K562 treated with DMSO at 1 percent for 48 hours (cell line): ENCODE results near the gene TTC38. TPM values are rescaled to one million over a fixed set of nuclear protein-coding genes. Genes with fewer than 3 reads are reported as not detected.

ENCODE experiments used
- total RNA-seq: library from RNA; unstranded; fragments of 300-600 nt; gene quantifications from 2 replicates; pipeline ENCODE4 v1.2.3, GENCODE V29; 2022; ENCODE audit warnings: low replicate concordance; ENCODE audit errors: extremely low read depth

Gene TTC38
- not detected in 2 replicates for total RNA-seq

DNA sequence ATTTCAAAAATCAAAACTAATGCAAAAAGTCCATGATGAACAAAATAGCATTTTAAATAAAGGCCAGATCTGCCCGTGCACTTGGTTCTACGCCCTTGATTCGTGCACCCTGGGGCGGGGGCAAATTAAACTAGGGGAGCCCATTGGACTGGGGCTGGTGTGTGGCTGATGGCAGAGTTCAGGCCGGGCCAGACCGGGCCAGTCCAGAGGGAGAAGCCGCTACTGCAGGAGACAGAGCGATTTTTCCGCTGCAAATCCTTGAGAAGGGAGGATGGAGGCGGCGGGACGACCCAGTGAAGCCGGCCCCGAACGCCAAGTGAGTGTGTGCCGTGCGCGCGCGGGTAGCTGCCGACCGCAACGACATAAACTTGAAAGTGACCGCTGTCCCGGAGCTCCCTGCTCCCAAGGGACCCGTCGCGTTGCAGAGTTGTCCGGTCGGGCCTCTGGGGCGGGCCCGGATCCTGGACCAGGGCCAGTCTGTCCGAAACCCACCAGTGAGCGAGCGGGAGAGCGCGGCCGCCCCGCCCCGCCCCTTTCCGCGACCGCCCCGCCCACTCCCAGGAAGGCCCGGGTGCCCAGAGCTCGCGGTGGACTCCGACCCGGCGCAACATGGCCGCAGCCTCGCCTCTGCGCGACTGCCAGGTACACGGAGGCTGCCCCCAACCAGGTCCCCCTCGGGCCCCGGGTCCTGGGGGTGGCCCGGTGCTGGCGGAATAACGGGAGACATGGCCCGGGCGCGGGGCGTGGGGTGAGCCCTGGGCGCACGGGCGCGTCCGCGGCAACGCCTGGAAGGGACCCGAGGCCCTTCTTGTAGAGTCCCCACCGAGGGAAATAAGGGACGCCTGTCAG lies at the start of gene TTC38:
Gene TTC38, plus strand, starts transcription at position 578 of the 849 bp plus-strand sequence. Its CDS starts 32 bp downstream, at position 610.

DNA sequence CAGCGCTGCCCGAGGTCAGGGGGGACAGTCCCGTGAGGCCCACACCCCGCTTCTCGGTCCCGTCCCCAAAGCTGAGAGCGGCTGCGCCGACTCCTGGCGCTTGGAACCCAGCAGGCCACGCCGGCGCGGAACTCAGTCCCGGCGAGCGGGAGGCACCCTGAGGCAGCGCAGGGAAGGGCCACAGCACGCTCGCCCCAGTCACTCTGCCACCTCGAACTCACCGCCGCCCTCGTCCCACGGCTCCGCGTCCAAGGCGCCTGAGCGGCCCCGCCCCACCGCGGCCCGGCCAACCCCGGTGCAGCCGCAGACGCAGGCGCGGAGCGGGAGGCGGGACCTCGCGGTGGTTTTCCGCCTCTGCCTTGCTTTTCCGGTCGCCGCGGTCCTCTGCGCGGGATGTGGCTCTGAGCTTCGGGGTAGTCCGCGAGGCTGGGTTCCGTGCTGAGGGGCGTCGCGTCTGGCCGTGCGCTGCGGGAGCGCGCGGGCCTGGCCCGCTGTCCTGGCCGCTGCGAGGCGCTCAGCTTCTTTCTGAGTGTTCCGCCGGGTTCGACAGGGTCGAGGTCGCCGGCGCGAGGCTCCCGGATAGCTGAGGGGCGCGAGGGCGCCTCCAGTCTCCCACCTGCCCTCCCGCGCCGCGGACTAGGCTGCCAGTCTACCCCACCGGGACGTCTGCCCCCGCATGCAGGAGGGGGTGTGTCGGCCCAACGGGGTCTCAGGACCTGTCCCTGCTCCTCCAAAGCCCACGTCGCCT lies 17.6 kb upstream of the TTC38 start, which contains the start of gene CDPF1:
Gene CDPF1, minus strand, starts transcription at position 259 of the 748 bp plus-strand sequence. CDS start 2,009 bp downstream, outside the sequence.

DNA sequence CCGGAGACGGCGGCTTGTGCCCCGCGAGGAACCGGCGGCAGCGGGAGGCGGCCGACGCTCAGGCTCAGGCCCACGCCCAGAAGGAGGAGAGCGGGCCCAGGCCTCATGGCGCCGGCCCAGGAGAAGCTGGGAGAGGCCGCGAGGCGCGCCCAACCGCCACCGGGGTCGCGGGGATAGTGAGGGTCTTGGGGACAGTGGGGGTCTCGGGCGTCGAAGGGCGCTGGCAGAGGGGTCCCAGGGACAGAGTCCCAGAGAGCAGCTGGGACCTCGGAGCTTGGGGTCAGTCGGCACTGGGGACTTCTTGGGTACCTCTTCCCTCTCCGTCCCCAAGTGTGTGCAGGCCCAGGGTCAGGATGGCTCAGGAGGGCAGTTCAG lies 4.6 kb upstream of the TTC38 start, which contains the start of gene PKDREJ:
Gene PKDREJ, minus strand, starts transcription at position 128 of the 375 bp plus-strand sequence. Its CDS starts 21 bp downstream, at position 107.

DNA sequence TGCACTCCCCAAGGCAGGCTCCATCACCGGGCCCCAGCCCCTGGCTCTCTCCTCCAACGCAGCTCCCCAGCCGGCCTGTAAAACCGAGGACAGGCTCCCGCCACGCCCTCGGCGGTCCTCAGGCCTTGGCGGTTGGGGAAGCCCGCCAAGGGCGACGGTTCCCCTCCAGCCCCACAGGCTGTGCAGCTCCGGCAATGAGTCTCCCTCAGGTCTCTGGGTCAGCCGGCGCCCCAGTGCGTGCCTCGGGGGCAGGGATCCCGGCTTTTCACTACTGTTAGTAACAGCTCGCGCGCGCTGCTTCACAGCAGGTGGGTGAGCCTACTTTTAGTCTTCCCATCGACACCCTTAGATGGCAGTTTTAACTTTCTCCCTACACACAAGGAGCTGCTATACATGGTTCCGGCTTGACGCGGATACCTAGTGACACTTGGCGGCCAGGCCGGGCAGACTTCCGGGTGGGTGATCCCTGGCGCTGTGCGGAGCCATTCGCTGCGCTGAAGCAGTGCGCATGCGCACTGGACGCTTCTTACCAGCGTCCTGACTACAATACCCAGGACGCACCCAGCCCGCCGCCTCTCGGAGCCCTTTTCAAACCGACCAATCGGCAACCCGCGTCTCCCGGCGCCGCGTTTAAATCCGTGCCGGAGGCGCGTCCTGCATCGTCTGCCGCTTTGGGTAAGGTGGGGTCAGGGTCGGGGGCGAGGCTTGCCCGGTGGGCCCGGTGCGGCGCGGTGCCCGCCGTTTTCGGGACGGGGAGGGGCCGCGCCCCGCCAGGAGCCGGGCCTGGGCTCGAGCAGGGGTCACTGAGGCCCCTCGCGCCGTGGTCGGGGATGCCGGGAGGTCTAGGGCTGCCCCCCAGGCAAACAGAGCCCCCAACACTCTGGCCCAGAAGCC lies 28.7 kb downstream of the TTC38 start, which contains the start of gene GTSE1:
Gene GTSE1, plus strand, starts transcription at position 614 of the 894 bp plus-strand sequence. CDS start 531 bp downstream, outside the sequence.

DNA sequence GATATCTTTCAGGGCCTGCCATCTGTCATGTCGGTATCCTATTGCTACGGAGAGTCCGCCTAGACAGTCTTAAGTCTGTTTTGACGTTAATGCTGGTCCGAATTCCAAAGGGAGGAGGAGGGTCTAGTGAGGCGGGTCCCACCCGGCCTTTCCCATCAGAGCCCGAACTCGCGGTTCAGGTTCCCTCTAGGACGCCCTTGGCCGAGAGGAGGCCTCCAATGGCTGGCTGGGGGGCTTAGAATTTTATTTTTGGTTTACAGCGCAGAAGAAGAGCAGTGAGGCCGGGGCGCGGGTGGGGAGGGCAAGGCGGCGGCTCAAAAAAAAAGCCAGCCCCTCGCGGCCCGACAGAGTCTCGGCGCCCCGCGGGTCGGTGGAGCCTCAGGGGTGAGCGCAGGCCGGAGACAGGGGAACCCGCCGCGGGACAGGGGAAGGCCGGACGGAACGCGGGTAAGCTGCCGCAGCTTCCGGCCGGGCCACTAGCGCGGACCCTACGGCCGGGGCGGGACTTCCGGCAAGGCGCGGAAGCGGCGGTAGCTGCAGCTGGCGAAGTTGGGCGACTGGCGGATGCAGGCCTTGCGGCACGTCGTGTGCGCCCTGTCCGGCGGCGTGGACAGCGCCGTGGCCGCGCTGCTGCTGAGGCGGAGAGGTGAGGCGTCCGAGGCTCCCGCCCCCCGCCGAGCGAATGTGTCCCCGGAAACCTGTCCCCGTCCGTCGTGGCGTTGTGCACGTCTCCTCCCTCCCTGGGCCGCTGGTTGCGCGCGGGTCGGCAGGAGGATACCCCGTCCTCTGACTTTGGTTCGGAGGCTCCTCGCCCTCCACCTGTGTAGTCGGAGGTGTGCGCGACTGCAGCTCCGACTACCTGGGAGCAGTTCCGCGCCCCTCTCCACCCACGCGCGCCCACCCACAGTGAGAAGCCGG lies 67.7 kb downstream of the TTC38 start, which contains the start of gene TRMU:
Gene TRMU, plus strand, starts transcription at position 514 of the 918 bp plus-strand sequence. Its CDS starts 51 bp downstream, at position 565.

Other genes starting within 250 kb of the TTC38 start
- not detected in 2 replicates for gene PPARA, start 117.5 kb upstream of the TTC38 start, total RNA-seq
- not detected in 2 replicates for gene CDPF1, start 17.7 kb upstream of the TTC38 start, total RNA-seq
- gene PKDREJ, start 4.7 kb upstream of the TTC38 start, total RNA-seq = not detected in 2 replicates
- gene GTSE1, start 28.9 kb downstream of the TTC38 start, total RNA-seq = not detected in 2 replicates
- gene TRMU, start 67.7 kb downstream of the TTC38 start, total RNA-seq = not detected in 2 replicates